Fibroblast of lung (primary cell): Measurements from ENCODE around the gene ASIC4. TPM values are rescaled to one million over a fixed set of nuclear protein-coding genes. Genes with fewer than 3 reads are reported as not detected.

Experiments used
- DNase-seq, 2 donors: peaks; one replicate each; pipeline versions ENCODE4 v3.0.0 to v3.0.0-alpha.2; 2010; ENCODE audit warnings: low read depth in 2 of 2
- H2AFZ ChIP-seq: 2 replicates; pipeline ENCODE4 v1.5.1; 2012; ENCODE audit warnings: low read length, control low read depth, inconsistent platforms
- H3K27ac ChIP-seq: 2 replicates; pipeline ENCODE4 v1.5.1; 2011; ENCODE audit warnings: low read length, control low read depth; ENCODE audit not compliant: insufficient read depth
- H3K27me3 ChIP-seq: 2 replicates; pipeline ENCODE4 v1.5.1; 2011; ENCODE audit warnings: mild to moderate bottlenecking, low read length; ENCODE audit not compliant: control insufficient read depth, insufficient read depth
- H3K36me3 ChIP-seq: 2 replicates; pipeline ENCODE4 v1.5.1; 2011; ENCODE audit warnings: low read length; ENCODE audit not compliant: control insufficient read depth, insufficient read depth
- H3K4me1 ChIP-seq: 2 replicates; pipeline ENCODE4 v1.5.1; 2011; ENCODE audit warnings: low read length; ENCODE audit not compliant: control insufficient read depth, insufficient read depth; ENCODE audit errors: extremely low read depth
- H3K4me2 ChIP-seq: 2 replicates; pipeline ENCODE4 v1.5.1; 2011; ENCODE audit warnings: low read length, control low read depth; ENCODE audit not compliant: insufficient read depth; ENCODE audit errors: extremely low read depth
- H3K4me3 ChIP-seq, 4 experiments: fragments of 200-600 bp in 1 of 4; sonication (generic) in 1 of 4; replicated peaks in 1 of 4; 2 replicates each; pipeline ENCODE4 v1.5.1; 2011 to 2016; ENCODE audit warnings: low read length in 4 of 4, low read depth in 3 of 4, mild to moderate bottlenecking in 3 of 4, control low read depth in 2 of 4, inconsistent platforms in 1 of 4, mixed read lengths in 1 of 4; ENCODE audit not compliant: insufficient read depth in 1 of 4; ENCODE audit errors: control extremely low read depth in 1 of 4
- H3K79me2 ChIP-seq: 2 replicates; pipeline ENCODE4 v1.5.1; 2012; ENCODE audit warnings: mild to moderate bottlenecking, low read length, inconsistent platforms; ENCODE audit not compliant: control insufficient read depth, insufficient read depth
- H3K9ac ChIP-seq: 2 replicates; pipeline ENCODE4 v1.5.1; 2011; ENCODE audit warnings: mild to moderate bottlenecking, low read length, control low read depth; ENCODE audit not compliant: insufficient read depth
- H3K9me3 ChIP-seq: 2 replicates; pipeline ENCODE4 v1.5.1; 2012; ENCODE audit warnings: low read depth, low read length; ENCODE audit not compliant: control insufficient read depth, insufficient read depth
- H4K20me1 ChIP-seq: 2 replicates; pipeline ENCODE4 v1.5.1; 2011; ENCODE audit warnings: low read length; ENCODE audit not compliant: control insufficient read depth, insufficient read depth; ENCODE audit errors: extremely low read depth
- CTCF ChIP-seq, 2 donors: IDR thresholded peaks in 1 of 2; conservative IDR thresholded peaks in 1 of 2; 1 replicate in 1 of 2; 2 replicates in 1 of 2; pipeline ENCODE4 v1.5.1; 2011 to 2012; ENCODE audit warnings: low read length in 2 of 2, control low read depth in 1 of 2, inconsistent platforms in 1 of 2, low read depth in 1 of 2, mild to moderate bottlenecking in 1 of 2
- EZH2 ChIP-seq: IDR thresholded peaks from 2 replicates; pipeline ENCODE4 v1.5.1; 2012; ENCODE audit warnings: low read length, control low read depth, mild to moderate bottlenecking; ENCODE audit errors: missing control alignments
- polyA plus RNA-seq, 2 donors: library from polyadenylated mRNA; depleted of rRNA in 1 of 2; stranded (reverse) in 1 of 2; unstranded in 1 of 2; fragments of >200 nt; gene quantifications; 2 replicates each; pipeline ENCODE4 v1.2.1, GENCODE V29; 2011 to 2012; ENCODE audit warnings: missing spikeins in 1 of 2
- total RNA-seq: library from RNA; depleted of rRNA; stranded (reverse); fragments of >200 nt; gene quantifications from 2 replicates; pipeline ENCODE4 v1.2.1, GENCODE V29; 2014

ASIC4 gene
- total and polyA plus RNA-seq, 2 donors (not counting 1 experiment from before 2014, with no cell fraction given), result 0.33 TPM; not detected in 1

- TF ChIP-seq EZH2, result no peak
- no peak for TF ChIP-seq CTCF (conservative IDR thresholded peaks at IDR 0.05 in 1 of 2, IDR thresholded peaks at IDR 0.05 in 1 of 2; ENCODE audit: low read depth in 1 of 2, low read length in 2 of 2)
- Histone ChIP-seq H3K79me2 (no peaks in the 10 kb centered on the region), H3K4me1 (peaks cover 14% of the 10 kb centered on the region), H3K4me3 (no peak overlapping the region), H3K27ac (no peak overlapping the region), H3K27me3 (peaks cover 35% of the 10 kb centered on the region), H3K4me2 (no peak overlapping the region), H3K9ac (no peak overlapping the region), H3K9me3 (no peaks in the 10 kb centered on the region), H4K20me1 (no peaks in the 10 kb centered on the region), H2AFZ (no peak overlapping the region), H3K36me3 (no peaks in the 10 kb centered on the region)
- no peak for DNase-seq
These were observed 3.9 kb downstream of the ASIC4 start for GRCh38 chr2:219517954-219518778.

- Histone ChIP-seq H3K4me1 (peaks cover 14% of the 10 kb centered on the region), H3K27me3 (peaks cover 24% of the 10 kb centered on the region)
These were observed 5.2 kb downstream of the ASIC4 start for GRCh38 chr2:219519526-219519916.

GRCh38 chr2:219520079-219520478 is 5.8 kb downstream of the ASIC4 start:
- Histone ChIP-seq H3K4me1 (peaks cover 14% of the 10 kb centered on the region), H3K4me2 (no peak overlapping the region), H3K79me2 (no peaks in the 10 kb centered on the region), H2AFZ (no peak overlapping the region), H3K9me3 (no peaks in the 10 kb centered on the region), H4K20me1 (no peaks in the 10 kb centered on the region), H3K27ac (no peak overlapping the region), H3K36me3 (no peaks in the 10 kb centered on the region), H3K9ac (no peak overlapping the region), H3K27me3 (peaks cover 22% of the 10 kb centered on the region), H3K4me3 (no peak overlapping the region)
- DNase-seq, result no peak
- no peak for TF ChIP-seq CTCF (conservative IDR thresholded peaks at IDR 0.05 in 1 of 2, IDR thresholded peaks at IDR 0.05 in 1 of 2; ENCODE audit: low read depth in 1 of 2, low read length in 2 of 2)
- TF ChIP-seq EZH2, result no peak

More at GRCh38 chr2:219519526-219519916, 5.2 kb downstream of the ASIC4 start:
- H4K20me1 ChIP-seq, result no peaks in the 10 kb centered on the region
- H3K9ac ChIP-seq, result no peak overlapping the region
- no peak for DNase-seq
- H3K4me2 ChIP-seq, result no peak overlapping the region
- TF ChIP-seq CTCF (conservative IDR thresholded peaks at IDR 0.05 in 1 of 2, IDR thresholded peaks at IDR 0.05 in 1 of 2; ENCODE audit: low read depth in 1 of 2, low read length in 2 of 2) (no peak), EZH2 (no peak)
- no peaks in the 10 kb centered on the region for H3K9me3 ChIP-seq
- no peaks in the 10 kb centered on the region for H3K79me2 ChIP-seq
- no peaks in the 10 kb centered on the region for H3K36me3 ChIP-seq
- H3K27ac ChIP-seq, result no peak overlapping the region
- H2AFZ ChIP-seq, result no peak overlapping the region
- H3K4me3 ChIP-seq, result no peak overlapping the region
